B cell (primary cell): ENCODE data around the gene SPAG6. TPM values are rescaled to one million over a fixed set of nuclear protein-coding genes. Genes with fewer than 3 reads are reported as not detected.

ENCODE experiments used
- ATAC-seq: fragments of 200-7000 bp; cut with Tn5 transposase; one replicate; pipeline ENCODE4 v1.10.0; 2021; ENCODE audit warnings: low read depth, mild to moderate bottlenecking, moderate number of reproducible peaks, moderate library complexity
- CTCF ChIA-PET: fragments of 350-600 bp; sonication (Branson Sonifier 250); formaldehyde crosslinking; loops from one replicate; lab custom pipeline; 2021; ENCODE audit warnings: antibody characterized with exemption, inconsistent platforms; lab: Charles Lee
- POLR2A ChIA-PET: fragments of 350-600 bp; sonication (Branson Sonifier 250); formaldehyde crosslinking; loops from one replicate; lab custom pipeline; 2021; ENCODE audit warnings: antibody characterized with exemption; lab: Charles Lee
- DNase-seq: peaks from one replicate; pipeline ENCODE4 v3.0.0; 2013
- H2AFZ ChIP-seq: 2 replicates; pipeline ENCODE4 v1.6.1; 2012; ENCODE audit warnings: mild to moderate bottlenecking, low read depth, low read length; ENCODE audit not compliant: insufficient read depth, poor library complexity, severe bottlenecking
- H3K27ac ChIP-seq, 2 donors: 1 replicate in 1 of 2; 2 replicates in 1 of 2; pipeline ENCODE4 v1.5.1; 2012 to 2013; ENCODE audit warnings: low read length in 2 of 2, mild to moderate bottlenecking in 2 of 2, moderate library complexity in 1 of 2
- H3K27me3 ChIP-seq, 4 experiments: fragments of 200-600 bp in 1 of 4; sonication (generic) in 1 of 4; replicated peaks in 1 of 4; 1 replicate in 2 of 4; 2 replicates in 2 of 4; pipeline versions ENCODE4 v1.6.1 to v1.7.0; 2013 to 2016; ENCODE audit warnings: low read length in 3 of 4, mild to moderate bottlenecking in 2 of 4, mixed read lengths in 1 of 4, moderate library complexity in 1 of 4; ENCODE audit not compliant: insufficient read depth in 4 of 4, control insufficient read depth in 3 of 4; ENCODE audit errors: control extremely low read depth in 1 of 4
- H3K36me3 ChIP-seq, 2 experiments: replicated peaks in 1 of 2; 1 replicate in 1 of 2; 2 replicates in 1 of 2; pipeline versions ENCODE4 v1.6.1 to v1.7.1; 2013; ENCODE audit warnings: low read length in 1 of 2; ENCODE audit not compliant: insufficient read depth in 2 of 2, control insufficient read depth in 1 of 2; ENCODE audit errors: control extremely low read depth in 1 of 2, extremely low read depth in 1 of 2
- H3K4me1 ChIP-seq, 2 donors: fragments of 200-600 bp in 1 of 2; sonication (generic) in 1 of 2; 1 replicate in 1 of 2; 2 replicates in 1 of 2; pipeline versions ENCODE4 v1.5.1 to v1.6.1; 2013 to 2017; ENCODE audit warnings: low read length in 2 of 2; ENCODE audit not compliant: control insufficient read depth in 2 of 2, insufficient read depth in 2 of 2
- H3K4me2 ChIP-seq: replicated peaks from 2 replicates; pipeline ENCODE3; 2012; ENCODE audit warnings: mild to moderate bottlenecking, low read depth, low read length; ENCODE audit not compliant: poor library complexity, severe bottlenecking
- H3K4me3 ChIP-seq, 5 experiments: fragments of 200-600 bp in 1 of 5; sonication (generic) in 1 of 5; 1 replicate in 3 of 5; 2 replicates in 2 of 5; pipeline versions ENCODE4 v1.5.1 to v1.7.0; 2011 to 2016; ENCODE audit warnings: low read length in 4 of 5, mild to moderate bottlenecking in 4 of 5, low read depth in 2 of 5, control low read depth in 1 of 5, moderate library complexity in 1 of 5; ENCODE audit not compliant: insufficient read depth in 1 of 5; ENCODE audit errors: control extremely low read depth in 1 of 5, extremely low read depth in 1 of 5
- H3K79me2 ChIP-seq: fragments of 200-600 bp; sonication (generic); one replicate; pipeline ENCODE4 v1.6.0; 2016; ENCODE audit warnings: low read length; ENCODE audit not compliant: control insufficient read depth, insufficient read depth
- H3K9ac ChIP-seq: fragments of 200-600 bp; sonication (generic); 2 replicates; pipeline ENCODE4 v1.6.1; 2017; ENCODE audit warnings: mild to moderate bottlenecking, low read length, moderate library complexity
- H3K9me3 ChIP-seq, 3 donors: one replicate each; pipeline versions ENCODE4 v1.6.1 to v1.7.1; 2013; ENCODE audit warnings: low read length in 2 of 3; ENCODE audit not compliant: control insufficient read depth in 2 of 3, insufficient read depth in 1 of 3; ENCODE audit errors: control extremely low read depth in 1 of 3
- H4K20me1 ChIP-seq: 2 replicates; pipeline ENCODE4 v1.6.0; 2012; ENCODE audit warnings: mild to moderate bottlenecking, low read length; ENCODE audit not compliant: insufficient read depth, control insufficient read depth, poor library complexity, severe bottlenecking
- H3K27ac Mint-ChIP-seq: one replicate; pipeline ENCODE4 v1.8.0; 2021; ENCODE audit warnings: mixed read lengths
- H3K27me3 Mint-ChIP-seq: one replicate; pipeline ENCODE4 v1.8.0; 2021; ENCODE audit warnings: mixed read lengths
- H3K4me1 Mint-ChIP-seq: one replicate; pipeline ENCODE4 v1.8.0; 2021; ENCODE audit warnings: mixed read lengths
- H3K4me3 Mint-ChIP-seq: one replicate; pipeline ENCODE4 v1.8.0; 2021; ENCODE audit warnings: mixed read lengths
- H3K9me3 Mint-ChIP-seq: one replicate; pipeline ENCODE4 v1.8.0; 2022; ENCODE audit warnings: mixed read lengths; ENCODE audit not compliant: insufficient read depth
- CTCF ChIP-seq: fragments of 200-600 bp; IDR thresholded peaks from one replicate; pipeline ENCODE4 v1.8.0; 2022; ENCODE audit warnings: antibody characterized with exemption, mild to moderate bottlenecking
- EZH2 ChIP-seq: IDR thresholded peaks from 2 replicates; pipeline ENCODE4 v1.6.1; 2012; ENCODE audit warnings: borderline replicate concordance, low read depth, mild to moderate bottlenecking, moderate library complexity, low read length; ENCODE audit not compliant: insufficient read depth, poor library complexity, severe bottlenecking
- WGBS: methylation state at CpG from one replicate; pipeline ENCODE4 v1.1.5; 2013; ENCODE audit warnings: missing lambda C conversion rate; ENCODE audit not compliant: insufficient coverage; 5-methylcytosine and 5-hydroxymethylcytosine counted together
- intact Hi-C: fragments of 100-400 bp; cut with micrococcal nuclease; formaldehyde crosslinking; loops from one replicate; pipeline ENCODE4 v1.10.0; 2022
- polyA plus RNA-seq: library from polyadenylated mRNA; depleted of rRNA; stranded (reverse); fragments of >200 nt; gene quantifications from 2 replicates; pipeline ENCODE4 v1.2.3, GENCODE V29; 2012
- total RNA-seq, 2 donors: library from RNA; stranded (reverse); fragments of 120-200 nt in 1 of 2; gene quantifications; 1 replicate in 1 of 2; 2 replicates in 1 of 2; pipeline versions ENCODE4 v1.2.3 to v1.2.4, GENCODE V29; 2013 to 2022

SPAG6 gene
- total and polyA plus RNA-seq, 2 donors (not counting 1 experiment from before 2014, with no cell fraction given) = not detected

- Histone ChIP-seq H3K79me2 (peaks cover 20% of the 10 kb centered on the region), H3K27ac (peak within 1 kb of the TSS; percentile 62 to 65), H2AFZ (peak within 1 kb of the TSS; percentile 85), H4K20me1 (peaks cover 13% of the 10 kb centered on the region), H3K36me3 (no peaks in the 10 kb centered on the region), H3K9ac (peak within 1 kb of the TSS; percentile 86), H3K9me3 (no peaks in the 10 kb centered on the region), H3K4me3 (peak within 1 kb of the TSS; percentile 66 to 91 (median 85)), H3K4me1 (peaks cover 46 to 53% of the 10 kb centered on the region in 2 donors), H3K27me3 (peaks cover 0 to 16% (median 4%) of the 10 kb centered on the region in 4 experiments), H3K4me2 (peak within 1 kb of the TSS; percentile 88)
- Mint-ChIP-seq H3K9me3 (no peaks in the 10 kb centered on the region), H3K27ac (peak within 1 kb of the TSS; percentile 95), H3K27me3 (no peaks in the 10 kb centered on the region), H3K4me1 (peaks cover 57% of the 10 kb centered on the region), H3K4me3 (peak within 1 kb of the TSS; percentile 93)
- TF ChIP-seq CTCF (no peak), EZH2 (no peak)
- ChIA-PET CTCF (interaction anchor here (1.0 to 1.3 kb wide), 3 partner anchors 19 to 92 kb away, joined by 4 to 7 read pairs (median 4); no protein-coding TSS in a partner anchor), POLR2A (interaction anchor here (1.2 to 5.0 kb wide), 5 partner anchors 20 to 393 kb away, joined by 4 to 28 read pairs (median 14); no protein-coding TSS in a partner anchor)
- under 1% methylated on average over 67 of the region's 85 CpGs for WGBS
- intact Hi-C loops = loop anchor here (2.0 to 5.0 kb wide), 2 partner anchors 318 to 1117 kb away; partner anchors contain the start of genes DNAJC1 and OTUD1
- DNase-seq (peak; percentile 79), ATAC-seq (peak; percentile 37)
These were observed 24.6 kb upstream of the SPAG6 start, which contains the start of gene BMI1 for GRCh38 chr10:22320591-22321155. Gene BMI1 (plus strand): TSS chr10:22321099. CDS start chr10:22326450, 5,351 bp downstream.
